Keratinocyte (primary cell): ENCODE data around the gene CCT8L2. TPM values are rescaled to one million over a fixed set of nuclear protein-coding genes. Genes with fewer than 3 reads are reported as not detected.
"Not testable (repeated sequence)": the region's sequence is repeated elsewhere in the genome, so short reads cannot be mapped to it uniquely, and the experiment has no call there.

Experiments used
- DNase-seq: peaks from one replicate; pipeline ENCODE4 v3.0.0-alpha.2; 2011; ENCODE audit warnings: low read depth, missing footprints, low spot score
- FAIRE-seq: peaks from 2 replicates; lab custom pipeline; 2011; peaks lifted over from hg19 to GRCh38; lab: Jason Lieb, UNC
- H2AFZ ChIP-seq: 2 replicates; pipeline ENCODE4 v1.6.0; 2012; ENCODE audit warnings: low read length, control low read depth, inconsistent platforms; ENCODE audit not compliant: control insufficient read depth
- H3K27ac ChIP-seq: 2 replicates; pipeline ENCODE4 v1.5.1; 2011; ENCODE audit warnings: low read length; ENCODE audit not compliant: control insufficient read depth, insufficient read depth
- H3K27me3 ChIP-seq: 3 replicates; pipeline ENCODE4 v1.6.0; 2011; ENCODE audit warnings: low read length; ENCODE audit not compliant: control insufficient read depth, insufficient read depth; ENCODE audit errors: extremely low read depth
- H3K36me3 ChIP-seq, 2 experiments: 2 replicates in 1 of 2; 3 replicates in 1 of 2; pipeline ENCODE4 v1.5.1; 2011; ENCODE audit warnings: low read length in 2 of 2, mild to moderate bottlenecking in 1 of 2; ENCODE audit not compliant: control insufficient read depth in 2 of 2, insufficient read depth in 2 of 2; ENCODE audit errors: extremely low read depth in 1 of 2
- H3K4me1 ChIP-seq: 3 replicates; pipeline ENCODE4 v1.5.1; 2011; ENCODE audit warnings: low read length; ENCODE audit not compliant: control insufficient read depth, insufficient read depth; ENCODE audit errors: extremely low read depth
- H3K4me2 ChIP-seq: 3 replicates; pipeline ENCODE4 v1.6.0; 2011; ENCODE audit warnings: low read depth, low read length; ENCODE audit not compliant: control insufficient read depth, insufficient read depth; ENCODE audit errors: extremely low read depth
- H3K4me3 ChIP-seq, 3 experiments: fragments of 200-600 bp in 1 of 3; sonication (generic) in 1 of 3; 2 replicates in 2 of 3; 3 replicates in 1 of 3; pipeline ENCODE4 v1.5.1; 2011 to 2016; ENCODE audit warnings: low read length in 3 of 3, mild to moderate bottlenecking in 3 of 3, control low read depth in 2 of 3, inconsistent platforms in 1 of 3, low read depth in 1 of 3, mixed read lengths in 1 of 3, mixed run types in 1 of 3, moderate library complexity in 1 of 3; ENCODE audit not compliant: control insufficient read depth in 2 of 3, insufficient read depth in 2 of 3; ENCODE audit errors: extremely low read depth in 1 of 3
- H3K79me2 ChIP-seq: 2 replicates; pipeline ENCODE4 v1.6.0; 2012; ENCODE audit warnings: low read length; ENCODE audit not compliant: control insufficient read depth, insufficient read depth
- H3K9ac ChIP-seq: 3 replicates; pipeline ENCODE4 v1.6.0; 2011; ENCODE audit warnings: low read length; ENCODE audit not compliant: control insufficient read depth, insufficient read depth; ENCODE audit errors: extremely low read depth
- H3K9me1 ChIP-seq: 3 replicates; pipeline ENCODE4 v1.6.0; 2011; ENCODE audit warnings: low read length; ENCODE audit not compliant: control insufficient read depth, insufficient read depth; ENCODE audit errors: extremely low read depth
- H3K9me3 ChIP-seq: 2 replicates; pipeline ENCODE4 v1.5.1; 2012; ENCODE audit warnings: low read depth, low read length; ENCODE audit not compliant: control insufficient read depth
- H4K20me1 ChIP-seq: 3 replicates; pipeline ENCODE4 v1.6.0; 2011; ENCODE audit warnings: low read length; ENCODE audit not compliant: control insufficient read depth, insufficient read depth; ENCODE audit errors: extremely low read depth
- EZH2 ChIP-seq: IDR thresholded peaks from one replicate; pipeline ENCODE4 v1.6.1; 2012; ENCODE audit warnings: inconsistent platforms, mild to moderate bottlenecking, low read length, moderate library complexity
- dilution Hi-C: fragments of 300-500 bp; cut with MboI; formaldehyde crosslinking; loops from one replicate; pipeline ENCODE4 v1.7.0; 2020; ENCODE audit warnings: low sequenced_read_pairs; ENCODE audit not compliant: extremely low pct_ligation_motif_present
- polyA plus RNA-seq, 5 experiments: library from polyadenylated mRNA; depleted of rRNA in 3 of 5; stranded (reverse) in 3 of 5; stranded (forward) in 1 of 5; unstranded in 1 of 5; fragments of >200 nt; gene quantifications; 1 replicate in 1 of 5; 2 replicates in 3 of 5; 3 replicates in 1 of 5; pipeline versions ENCODE4 v1.2.1 to v1.2.3, GENCODE V29; 2011 to 2012; ENCODE audit warnings: missing spikeins in 2 of 5, low read depth in 1 of 5, low replicate concordance in 1 of 5
- TF ChIP-seq, protein P1 (sequence below), 3 experiments: IDR thresholded peaks in 1 of 3; conservative IDR thresholded peaks in 1 of 3; optimal IDR thresholded peaks in 1 of 3; 2 replicates in 2 of 3; 3 replicates in 1 of 3; pipeline versions ENCODE3 to v1.5.1; 2011; ENCODE audit warnings: low read length in 3 of 3, mild to moderate bottlenecking in 3 of 3, moderate library complexity in 2 of 3, control low read depth in 1 of 3, inconsistent platforms in 1 of 3; ENCODE audit not compliant: insufficient read depth in 2 of 3; ENCODE audit errors: extremely low read depth in 1 of 3

Gene CCT8L2
- polyA plus RNA-seq, 1 donor (not counting 4 experiments of a cell fraction or from before 2014, with no cell fraction given): not detected

DNA sequence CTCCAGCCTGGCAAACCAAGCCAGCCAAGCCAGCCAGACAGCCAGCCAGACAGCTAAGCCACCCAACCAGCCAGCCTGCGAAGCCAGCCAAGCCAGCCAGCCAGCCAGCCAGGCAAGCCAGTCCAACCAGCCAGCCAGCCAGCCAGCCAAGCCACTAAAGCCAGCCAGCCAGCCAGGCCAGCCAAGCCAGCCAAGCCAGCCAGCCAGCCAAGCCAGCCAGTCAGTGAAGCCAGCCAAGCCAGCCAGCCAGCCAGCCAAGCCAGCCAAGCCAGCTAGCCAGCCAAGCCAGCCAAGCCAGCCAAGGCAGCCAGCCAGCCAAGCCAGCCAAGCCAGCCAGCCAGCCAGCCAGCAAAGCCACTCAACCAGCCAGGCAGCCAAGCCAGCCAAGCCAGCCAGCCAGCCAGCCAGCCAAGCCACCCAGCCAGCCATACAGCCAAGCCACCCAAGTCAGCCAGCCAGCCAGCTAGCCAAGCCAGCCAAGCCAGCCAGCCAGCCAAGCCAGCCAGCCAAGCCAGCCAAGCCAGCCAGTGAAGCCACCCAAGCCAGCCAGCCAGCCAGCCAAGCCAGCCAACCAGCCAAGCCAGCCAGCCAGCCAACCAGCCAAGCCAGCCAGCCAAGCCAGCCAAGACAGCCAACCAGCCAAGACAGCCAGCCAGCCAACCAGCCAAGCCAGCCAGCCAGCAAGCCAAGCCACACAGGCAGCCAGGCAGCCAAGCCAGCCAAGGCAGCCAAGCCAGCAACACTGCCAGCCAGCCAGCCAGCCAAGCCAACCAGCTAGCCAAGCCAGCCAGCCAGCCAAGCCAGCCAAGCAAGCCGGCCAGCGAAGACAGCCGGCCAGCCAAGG is 29.7 kb downstream of the CCT8L2 start:
- no peak for FAIRE-seq
- no peak overlapping the region for H3K9ac ChIP-seq
- peaks cover 2% of the 10 kb centered on the region for H3K9me3 ChIP-seq
- H3K4me3 ChIP-seq: no peak overlapping the region
- H3K4me2 ChIP-seq: no peak overlapping the region
- no peak for TF ChIP-seq EZH2
- TF ChIP-seq, protein P1, sequence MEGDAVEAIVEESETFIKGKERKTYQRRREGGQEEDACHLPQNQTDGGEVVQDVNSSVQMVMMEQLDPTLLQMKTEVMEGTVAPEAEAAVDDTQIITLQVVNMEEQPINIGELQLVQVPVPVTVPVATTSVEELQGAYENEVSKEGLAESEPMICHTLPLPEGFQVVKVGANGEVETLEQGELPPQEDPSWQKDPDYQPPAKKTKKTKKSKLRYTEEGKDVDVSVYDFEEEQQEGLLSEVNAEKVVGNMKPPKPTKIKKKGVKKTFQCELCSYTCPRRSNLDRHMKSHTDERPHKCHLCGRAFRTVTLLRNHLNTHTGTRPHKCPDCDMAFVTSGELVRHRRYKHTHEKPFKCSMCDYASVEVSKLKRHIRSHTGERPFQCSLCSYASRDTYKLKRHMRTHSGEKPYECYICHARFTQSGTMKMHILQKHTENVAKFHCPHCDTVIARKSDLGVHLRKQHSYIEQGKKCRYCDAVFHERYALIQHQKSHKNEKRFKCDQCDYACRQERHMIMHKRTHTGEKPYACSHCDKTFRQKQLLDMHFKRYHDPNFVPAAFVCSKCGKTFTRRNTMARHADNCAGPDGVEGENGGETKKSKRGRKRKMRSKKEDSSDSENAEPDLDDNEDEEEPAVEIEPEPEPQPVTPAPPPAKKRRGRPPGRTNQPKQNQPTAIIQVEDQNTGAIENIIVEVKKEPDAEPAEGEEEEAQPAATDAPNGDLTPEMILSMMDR (optimal IDR thresholded peaks at IDR 0.05 in 1 of 3, IDR thresholded peaks at IDR 0.05 in 1 of 3, conservative IDR thresholded peaks at IDR 0.05 in 1 of 3; ENCODE audit: extremely low read depth in 1 of 3, insufficient read depth in 2 of 3, low read length in 3 of 3): no peak
- no peaks in the 10 kb centered on the region for H3K4me1 ChIP-seq
- no peaks in the 10 kb centered on the region for H3K79me2 ChIP-seq
- dilution Hi-C loops: no loop called here
- H3K27ac ChIP-seq: no peak overlapping the region
- no peak overlapping the region for H2AFZ ChIP-seq
- no peak for DNase-seq
- no peaks in the 10 kb centered on the region for H3K36me3 ChIP-seq
- H4K20me1 ChIP-seq: no peaks in the 10 kb centered on the region
- no peaks in the 10 kb centered on the region for H3K9me1 ChIP-seq
- H3K27me3 ChIP-seq: no peaks in the 10 kb centered on the region

DNA sequence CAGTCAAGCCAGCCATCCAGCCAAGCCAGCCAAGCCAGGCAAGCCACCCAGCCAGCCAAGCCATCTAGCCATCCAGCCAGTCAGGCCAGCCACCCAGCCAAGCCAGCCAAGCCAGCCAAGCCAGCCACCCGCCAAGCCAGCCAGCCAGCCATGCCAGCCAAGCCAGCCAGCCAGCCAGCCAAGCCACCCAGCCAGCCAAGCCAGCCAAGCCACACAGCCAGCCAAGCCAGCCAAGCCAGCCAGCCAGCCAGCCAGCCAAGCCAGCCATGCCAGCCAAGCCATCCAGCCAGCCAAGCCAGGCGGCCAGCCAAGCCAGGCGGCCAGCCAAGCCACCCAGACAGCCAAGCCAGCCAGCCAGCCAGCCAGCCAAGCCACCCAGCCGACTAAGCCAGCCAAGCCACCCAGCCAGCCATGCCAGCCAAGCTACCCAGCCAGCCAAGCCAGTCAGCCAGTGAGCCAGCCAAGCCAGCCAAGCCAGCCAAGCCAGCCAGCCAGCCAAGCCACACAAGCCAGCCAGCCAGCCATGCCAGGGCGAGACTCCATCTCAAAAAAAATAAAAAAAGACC is 31.4 kb downstream of the CCT8L2 start:
- H3K27me3 ChIP-seq, H3K79me2 ChIP-seq, H3K9ac ChIP-seq, H3K4me3 ChIP-seq, H3K9me3 ChIP-seq, FAIRE-seq, H3K27ac ChIP-seq, H3K4me1 ChIP-seq, H3K9me1 ChIP-seq, H3K36me3 ChIP-seq, dilution Hi-C loops, H2AFZ ChIP-seq, H3K4me2 ChIP-seq, H4K20me1 ChIP-seq, DNase-seq: not testable (repeated sequence)

DNA sequence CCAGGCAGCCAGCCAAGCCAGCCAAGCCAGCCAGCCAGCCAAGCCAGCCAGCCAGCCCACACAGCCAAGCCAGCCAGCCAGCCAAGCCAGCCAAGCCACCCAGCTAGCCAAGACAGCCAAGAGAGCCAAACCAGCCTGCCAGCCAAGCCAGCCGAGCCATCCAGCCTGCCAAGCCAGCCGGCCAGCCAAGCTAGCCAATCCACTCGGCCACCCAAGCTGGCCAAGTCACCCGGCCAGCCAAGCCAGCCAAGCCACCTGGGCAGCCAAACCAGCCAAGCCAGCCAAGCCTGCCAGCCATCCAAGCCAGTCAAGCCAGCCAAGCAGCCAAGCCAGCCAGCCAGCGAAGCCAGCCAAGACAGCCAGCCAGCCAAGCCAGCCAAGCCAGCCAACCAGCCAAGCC is 32.0 kb downstream of the CCT8L2 start:
- H3K36me3 ChIP-seq, H3K27me3 ChIP-seq, FAIRE-seq, H3K4me1 ChIP-seq, H3K9ac ChIP-seq, H3K9me3 ChIP-seq, H3K27ac ChIP-seq, H3K4me3 ChIP-seq, H4K20me1 ChIP-seq, H3K9me1 ChIP-seq, H3K79me2 ChIP-seq, H3K4me2 ChIP-seq, dilution Hi-C loops, DNase-seq, H2AFZ ChIP-seq: not testable (repeated sequence)

DNA sequence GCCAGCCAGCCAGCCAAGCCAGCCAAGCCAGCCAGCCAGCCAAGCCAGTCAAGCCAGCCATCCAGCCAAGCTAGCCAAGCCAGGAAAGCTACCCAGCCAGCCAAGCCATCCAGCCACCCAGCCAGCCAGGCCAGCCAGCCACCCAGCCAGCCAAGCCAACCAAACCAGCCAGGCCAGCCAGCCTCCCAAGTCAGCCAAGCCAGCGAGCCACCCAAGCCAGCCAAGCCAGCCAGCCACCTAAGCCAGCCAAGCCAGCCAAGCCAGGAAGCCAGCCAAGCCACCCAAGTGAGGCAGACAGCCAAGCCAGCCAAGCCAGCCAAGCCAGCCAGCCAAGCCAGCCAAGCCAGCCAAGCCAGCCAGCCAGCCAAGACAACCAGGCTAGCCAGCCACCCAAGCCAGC is 32.6 kb downstream of the CCT8L2 start:
- H3K9me3 ChIP-seq, DNase-seq, H3K9me1 ChIP-seq, H3K79me2 ChIP-seq, H4K20me1 ChIP-seq, H3K27me3 ChIP-seq, H2AFZ ChIP-seq, dilution Hi-C loops, H3K4me1 ChIP-seq, H3K27ac ChIP-seq, H3K36me3 ChIP-seq, H3K9ac ChIP-seq, FAIRE-seq, H3K4me2 ChIP-seq, H3K4me3 ChIP-seq: not testable (repeated sequence)
